A549 (cell line): ENCODE results near the gene POLR1D. TPM values are rescaled to one million over a fixed set of nuclear protein-coding genes. Genes with fewer than 3 reads are reported as not detected.

Experiments
- ATAC-seq, 2 experiments: fragments of 200-7000 bp in 1 of 2; fragments of >200 bp in 1 of 2; cut with Nextera tagmentation in 1 of 2; cut with Tn5 transposase in 1 of 2; 3 replicates each; pipeline versions ENCODE4 v1.8.0 to v1.9.1; 2018 to 2020; ENCODE audit warnings: mild to moderate bottlenecking in 1 of 2, moderate library complexity in 1 of 2
- CTCF ChIA-PET: fragments of 300-600 bp; sonication (Branson Sonifier 250); formaldehyde crosslinking; extraction: SDS; loops from one replicate; lab custom pipeline; 2021; ENCODE audit warnings: antibody characterized with exemption, inconsistent platforms; lab: Yijun Ruan, JAX
- POLR2A ChIA-PET: fragments of 350-600 bp; formaldehyde crosslinking; extraction: SDS; loops from one replicate; lab custom pipeline; 2021; ENCODE audit warnings: antibody characterized with exemption, inconsistent platforms; lab: Yijun Ruan, JAX
- DNase-seq, 2 experiments: peaks; one replicate each; pipeline versions ENCODE4 v3.0.0 to v3.0.0-alpha.2; 2011 to 2016; ENCODE audit warnings: low read depth in 1 of 2, low spot score in 1 of 2
- FAIRE-seq: peaks from 2 replicates; lab custom pipeline; 2011; peaks lifted over from hg19 to GRCh38; lab: Jason Lieb, UNC
- H3K27ac ChIP-seq, 2 experiments: fragments of >200 bp; sonication (Bioruptor Twin); formaldehyde crosslinking; 3 replicates each; pipeline ENCODE4 v1.5.1; 2016 to 2017
- H3K4me1 ChIP-seq: fragments of >200 bp; sonication (Bioruptor Twin); formaldehyde crosslinking; 3 replicates; pipeline ENCODE4 v1.6.1; 2016
- H3K4me2 ChIP-seq: fragments of >200 bp; sonication (Bioruptor Twin); formaldehyde crosslinking; 3 replicates; pipeline ENCODE4 v1.6.1; 2016
- H3K4me3 ChIP-seq: fragments of >200 bp; sonication (Bioruptor Twin); formaldehyde crosslinking; 3 replicates; pipeline ENCODE4 v1.5.1; 2016
- H3K9me3 ChIP-seq: fragments of >200 bp; sonication (Bioruptor Twin); formaldehyde crosslinking; 3 replicates; pipeline ENCODE4 v1.6.1; 2016
- BHLHE40 ChIP-seq: IDR thresholded peaks from 2 replicates; pipeline ENCODE4 v1.6.1; 2012; ENCODE audit warnings: low read depth, low read length, inconsistent platforms
- CBX8 ChIP-seq: fragments of 200-600 bp; sonication (generic); IDR thresholded peaks from 2 replicates; pipeline ENCODE4 v1.6.1; 2016
- CHD4 ChIP-seq: fragments of 200-600 bp; sonication (generic); IDR thresholded peaks from 2 replicates; pipeline ENCODE4 v1.6.1; 2016; ENCODE audit warnings: antibody characterized with exemption, mild to moderate bottlenecking, borderline replicate concordance
- EHF ChIP-seq: fragments of 250-450 bp; sonication (Bioruptor Pico); IDR thresholded peaks from 2 replicates; pipeline ENCODE4 v1.5.0; 2020; ENCODE audit warnings: mild to moderate bottlenecking
- EHMT2 ChIP-seq: fragments of 200-600 bp; sonication (generic); IDR thresholded peaks from 2 replicates; pipeline ENCODE4 v1.6.1; 2016; ENCODE audit warnings: antibody characterized with exemption, low read depth, mild to moderate bottlenecking, moderate library complexity
- ELK1 ChIP-seq: fragments of 150-350 bp; IDR thresholded peaks from 2 replicates; pipeline ENCODE4 v1.6.1; 2014; ENCODE audit warnings: low read depth, mild to moderate bottlenecking, low read length
- FOSL2 ChIP-seq, 2 experiments: fragments of 450-650 bp in 1 of 2; fragments of >200 bp in 1 of 2; sonication (Bioruptor Twin) in 1 of 2; formaldehyde crosslinking; IDR thresholded peaks; 2 replicates each; pipeline versions ENCODE4 v1.5.0 to v1.6.1; 2016 to 2020; ENCODE audit warnings: mild to moderate bottlenecking in 1 of 2, moderate library complexity in 1 of 2
- HEYL ChIP-seq: fragments of 250-450 bp; sonication (Bioruptor Pico); IDR thresholded peaks from 2 replicates; pipeline ENCODE4 v1.8.0; 2021; ENCODE audit warnings: mild to moderate bottlenecking, moderate library complexity
- HOXB13 ChIP-seq: fragments of 250-450 bp; sonication (Bioruptor Pico); IDR thresholded peaks from 2 replicates; pipeline ENCODE4 v1.5.0; 2020; ENCODE audit warnings: low read depth, mild to moderate bottlenecking, moderate library complexity
- JUN ChIP-seq, 2 experiments: fragments of >200 bp; sonication (Bioruptor Twin); formaldehyde crosslinking; IDR thresholded peaks; 2 replicates in 1 of 2; 3 replicates in 1 of 2; pipeline ENCODE4 v1.6.1; 2016 to 2017
- MAFK ChIP-seq: fragments of 450-650 bp; IDR thresholded peaks from 2 replicates; pipeline ENCODE4 v1.6.1; 2014; ENCODE audit not compliant: partially characterized antibody
- NFE2L2 ChIP-seq: fragments of 150-350 bp; conservative IDR thresholded peaks from 2 replicates; pipeline ENCODE4 v1.6.1; 2014; ENCODE audit warnings: low read length
- NPAS2 ChIP-seq: fragments of 250-450 bp; sonication (Bioruptor Pico); IDR thresholded peaks from 2 replicates; pipeline ENCODE4 v1.8.0; 2022; ENCODE audit warnings: mild to moderate bottlenecking, moderate library complexity, borderline replicate concordance
- POLR2A ChIP-seq: IDR thresholded peaks from 2 replicates; pipeline ENCODE4 v1.6.1; 2012; ENCODE audit warnings: mild to moderate bottlenecking, low read length
- POLR2AphosphoS2 ChIP-seq: conservative IDR thresholded peaks from 2 replicates; pipeline ENCODE4 v1.6.1; 2012; ENCODE audit warnings: low read length, improper control_type of control experiment, inconsistent platforms
- RAD21 ChIP-seq, 2 experiments: fragments of >200 bp in 1 of 2; sonication (Bioruptor Twin) in 1 of 2; formaldehyde crosslinking in 1 of 2; IDR thresholded peaks in 1 of 2; conservative IDR thresholded peaks in 1 of 2; 2 replicates in 1 of 2; 3 replicates in 1 of 2; pipeline ENCODE4 v1.6.1; 2012 to 2018; ENCODE audit warnings: inconsistent platforms in 1 of 2
- RCOR1 ChIP-seq: fragments of 150-350 bp; IDR thresholded peaks from 2 replicates; pipeline ENCODE4 v1.6.1; 2014; ENCODE audit warnings: antibody characterized with exemption, low read length, low read depth
- TFCP2L1 ChIP-seq: fragments of 250-450 bp; sonication (Bioruptor Pico); IDR thresholded peaks from 2 replicates; pipeline ENCODE4 v1.5.0; 2021; ENCODE audit warnings: mild to moderate bottlenecking
- TP53 ChIP-seq: fragments of 250-450 bp; sonication (Bioruptor Pico); IDR thresholded peaks from 2 replicates; pipeline ENCODE4 v1.5.0; 2021; ENCODE audit warnings: mild to moderate bottlenecking, moderate library complexity
- ZNF302 ChIP-seq: fragments of 250-450 bp; sonication (Bioruptor Pico); IDR thresholded peaks from 2 replicates; pipeline ENCODE4 v1.9.0; 2021; ENCODE audit warnings: inconsistent platforms, mild to moderate bottlenecking, moderate library complexity
- ZSCAN20 ChIP-seq: fragments of 250-450 bp; sonication (Bioruptor Pico); IDR thresholded peaks from 2 replicates; pipeline ENCODE4 v1.8.0; 2022; ENCODE audit warnings: mild to moderate bottlenecking, moderate library complexity
- WGBS: methylation state at CpG from one replicate; pipeline ENCODE4 v1.1.6; 2017; ENCODE audit errors: missing lambda C conversion rate; 5-methylcytosine and 5-hydroxymethylcytosine counted together
- polyA plus RNA-seq, 4 experiments: library from polyadenylated mRNA; depleted of rRNA in 3 of 4; stranded (reverse); fragments of >200 nt; fragmentation: RNase III in 1 of 4; extraction: RNeasy Plus Mini Kit Qiagen cat#74134 plus additional on column Dnase treatment in 1 of 4; gene quantifications; 2 replicates in 3 of 4; 3 replicates in 1 of 4; pipeline ENCODE4 v1.2.3, GENCODE V29; 2011 to 2017
- TF ChIP-seq, protein P1 (sequence below): fragments of 450-650 bp; IDR thresholded peaks from 2 replicates; pipeline ENCODE4 v1.6.1; 2014; ENCODE audit warnings: antibody characterized with exemption
- TF ChIP-seq, protein P2 (sequence below): IDR thresholded peaks from 2 replicates; pipeline ENCODE4 v1.6.1; 2012
- TF ChIP-seq, protein P3 (sequence below): fragments of 200-600 bp; sonication (generic); IDR thresholded peaks from 2 replicates; pipeline ENCODE4 v1.6.1; 2016; ENCODE audit warnings: antibody characterized with exemption, mild to moderate bottlenecking, moderate library complexity

POLR1D gene
- polyA plus RNA-seq, 2 of the 4 experiments (the other 2 are of a cell fraction): 110 to 161 TPM

DNA sequence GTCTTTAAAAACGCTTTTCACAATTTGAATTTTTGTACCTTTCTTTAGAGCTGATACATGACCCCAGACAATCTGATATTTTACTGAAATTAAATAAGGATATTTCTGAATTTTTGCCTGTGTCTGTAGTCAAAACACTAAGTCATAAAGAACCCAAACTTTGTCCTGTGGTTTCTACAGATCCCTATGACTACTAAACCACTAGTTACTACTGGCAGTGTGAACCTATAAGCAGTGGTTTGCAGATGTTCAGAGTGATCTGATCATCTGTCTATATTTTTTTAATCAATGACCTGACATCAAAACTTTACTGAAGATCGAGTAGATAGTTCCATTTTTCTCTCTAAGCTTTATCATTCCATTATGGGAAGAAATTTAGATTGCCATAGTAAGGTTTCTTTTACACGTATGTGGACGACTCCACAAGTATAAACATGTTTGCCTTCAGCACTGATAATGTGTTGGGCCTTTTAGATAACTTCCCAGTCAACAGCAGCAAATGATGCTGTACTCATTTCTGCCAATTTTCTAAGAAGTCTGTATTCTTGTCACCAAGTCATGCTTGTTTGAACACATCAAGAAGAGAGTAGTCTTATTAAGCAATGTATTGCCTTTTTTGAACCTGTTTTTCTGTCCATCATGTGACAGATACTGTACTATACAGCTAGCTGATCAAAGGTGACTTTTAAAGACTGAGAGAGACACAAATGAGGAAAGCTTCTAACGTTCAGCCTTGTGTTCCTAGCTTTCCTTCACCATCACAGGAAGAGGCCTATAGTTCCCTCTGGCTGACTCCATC lies 21.8 kb downstream of the POLR1D start:
- Histone ChIP-seq H3K4me3 (no peak overlapping the region), H3K9me3 (0 out of 3 replicates have a peak, but pooled peaks cover 3% of the 10 kb centered on the region), H3K27ac (no peak overlapping the region), H3K4me2 (no peak overlapping the region), H3K4me1 (no peaks in the 10 kb centered on the region)
- no peak for ATAC-seq
- ChIA-PET POLR2A (no interaction called here), CTCF (interaction anchor here (0.9 kb wide), 1 partner anchor 34 kb away, joined by 3 read pairs; no protein-coding TSS in a partner anchor)
- TF ChIP-seq TFCP2L1 (CRISPR knock-in tag) (no peak), NPAS2 (CRISPR knock-in tag) (no peak), CHD4 (no peak), TP53 (CRISPR knock-in tag) (no peak), HOXB13 (CRISPR knock-in tag) (no peak), EHF (no peak), BHLHE40 (no peak), NFE2L2 (no peak), ELK1 (no peak), EHMT2 (no peak), HEYL (CRISPR knock-in tag) (no peak)
- TF ChIP-seq, protein P1, sequence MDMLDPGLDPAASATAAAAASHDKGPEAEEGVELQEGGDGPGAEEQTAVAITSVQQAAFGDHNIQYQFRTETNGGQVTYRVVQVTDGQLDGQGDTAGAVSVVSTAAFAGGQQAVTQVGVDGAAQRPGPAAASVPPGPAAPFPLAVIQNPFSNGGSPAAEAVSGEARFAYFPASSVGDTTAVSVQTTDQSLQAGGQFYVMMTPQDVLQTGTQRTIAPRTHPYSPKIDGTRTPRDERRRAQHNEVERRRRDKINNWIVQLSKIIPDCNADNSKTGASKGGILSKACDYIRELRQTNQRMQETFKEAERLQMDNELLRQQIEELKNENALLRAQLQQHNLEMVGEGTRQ: no peak
- TF ChIP-seq, protein P2, sequence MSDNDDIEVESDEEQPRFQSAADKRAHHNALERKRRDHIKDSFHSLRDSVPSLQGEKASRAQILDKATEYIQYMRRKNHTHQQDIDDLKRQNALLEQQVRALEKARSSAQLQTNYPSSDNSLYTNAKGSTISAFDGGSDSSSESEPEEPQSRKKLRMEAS: no peak
- TF ChIP-seq, protein P3, sequence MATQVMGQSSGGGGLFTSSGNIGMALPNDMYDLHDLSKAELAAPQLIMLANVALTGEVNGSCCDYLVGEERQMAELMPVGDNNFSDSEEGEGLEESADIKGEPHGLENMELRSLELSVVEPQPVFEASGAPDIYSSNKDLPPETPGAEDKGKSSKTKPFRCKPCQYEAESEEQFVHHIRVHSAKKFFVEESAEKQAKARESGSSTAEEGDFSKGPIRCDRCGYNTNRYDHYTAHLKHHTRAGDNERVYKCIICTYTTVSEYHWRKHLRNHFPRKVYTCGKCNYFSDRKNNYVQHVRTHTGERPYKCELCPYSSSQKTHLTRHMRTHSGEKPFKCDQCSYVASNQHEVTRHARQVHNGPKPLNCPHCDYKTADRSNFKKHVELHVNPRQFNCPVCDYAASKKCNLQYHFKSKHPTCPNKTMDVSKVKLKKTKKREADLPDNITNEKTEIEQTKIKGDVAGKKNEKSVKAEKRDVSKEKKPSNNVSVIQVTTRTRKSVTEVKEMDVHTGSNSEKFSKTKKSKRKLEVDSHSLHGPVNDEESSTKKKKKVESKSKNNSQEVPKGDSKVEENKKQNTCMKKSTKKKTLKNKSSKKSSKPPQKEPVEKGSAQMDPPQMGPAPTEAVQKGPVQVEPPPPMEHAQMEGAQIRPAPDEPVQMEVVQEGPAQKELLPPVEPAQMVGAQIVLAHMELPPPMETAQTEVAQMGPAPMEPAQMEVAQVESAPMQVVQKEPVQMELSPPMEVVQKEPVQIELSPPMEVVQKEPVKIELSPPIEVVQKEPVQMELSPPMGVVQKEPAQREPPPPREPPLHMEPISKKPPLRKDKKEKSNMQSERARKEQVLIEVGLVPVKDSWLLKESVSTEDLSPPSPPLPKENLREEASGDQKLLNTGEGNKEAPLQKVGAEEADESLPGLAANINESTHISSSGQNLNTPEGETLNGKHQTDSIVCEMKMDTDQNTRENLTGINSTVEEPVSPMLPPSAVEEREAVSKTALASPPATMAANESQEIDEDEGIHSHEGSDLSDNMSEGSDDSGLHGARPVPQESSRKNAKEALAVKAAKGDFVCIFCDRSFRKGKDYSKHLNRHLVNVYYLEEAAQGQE: no peak
- DNase-seq: no peak
- FAIRE-seq: no peak
- whole genome bisulfite sequencing: 90% methylated on average over 5 of the region's 5 CpGs

GRCh38 chr13:27644302-27644701 lies 22.6 kb downstream of the POLR1D start:
- TF ChIP-seq CBX8: no peak
- TF ChIP-seq MAFK: no peak
- TF ChIP-seq FOSL2 (IDR thresholded peaks at IDR 0.05): no peak
- TF ChIP-seq FOSL2 (CRISPR knock-in tag; IDR thresholded peaks at IDR 0.05): no peak
- TF ChIP-seq JUN (IDR thresholded peaks at IDR 0.05): no peak
- no peak for TF ChIP-seq POLR2AphosphoS2
- TF ChIP-seq HOXB13 (CRISPR knock-in tag): no peak
- TF ChIP-seq NFE2L2: no peak
- TF ChIP-seq POLR2A: no peak
- no peak for TF ChIP-seq TP53 (CRISPR knock-in tag)
- no peak for TF ChIP-seq RAD21 (conservative IDR thresholded peaks at IDR 0.05 in 1 of 2, IDR thresholded peaks at IDR 0.05 in 1 of 2)
- no peak for TF ChIP-seq ZNF302 (CRISPR knock-in tag)
- TF ChIP-seq ZSCAN20 (CRISPR knock-in tag): no peak
- no peak for TF ChIP-seq RCOR1
- no peak for TF ChIP-seq TFCP2L1 (CRISPR knock-in tag)
- FAIRE-seq (no peak), ATAC-seq (no peak), DNase-seq (no peak)
- peaks cover 7% of the 10 kb centered on the region; the same call in 2 of the 3 replicates for H3K9me3 ChIP-seq
- H3K4me3 ChIP-seq: no peak overlapping the region
- no peak overlapping the region for H3K4me2 ChIP-seq
- H3K27ac ChIP-seq: no peak overlapping the region
- ChIA-PET POLR2A (no interaction called here), CTCF (no interaction called here)
- WGBS: 76% methylated on average over 1 of the region's 1 CpG
- no peaks in the 10 kb centered on the region for H3K4me1 ChIP-seq
